T-helper 9 cell (primary cell): Measurements from ENCODE around the gene DCHS1.

Source experiments
- DNase-seq: peaks from one replicate; pipeline ENCODE4 v3.0.0-alpha.2; 2020

Gene DCHS1

DNA sequence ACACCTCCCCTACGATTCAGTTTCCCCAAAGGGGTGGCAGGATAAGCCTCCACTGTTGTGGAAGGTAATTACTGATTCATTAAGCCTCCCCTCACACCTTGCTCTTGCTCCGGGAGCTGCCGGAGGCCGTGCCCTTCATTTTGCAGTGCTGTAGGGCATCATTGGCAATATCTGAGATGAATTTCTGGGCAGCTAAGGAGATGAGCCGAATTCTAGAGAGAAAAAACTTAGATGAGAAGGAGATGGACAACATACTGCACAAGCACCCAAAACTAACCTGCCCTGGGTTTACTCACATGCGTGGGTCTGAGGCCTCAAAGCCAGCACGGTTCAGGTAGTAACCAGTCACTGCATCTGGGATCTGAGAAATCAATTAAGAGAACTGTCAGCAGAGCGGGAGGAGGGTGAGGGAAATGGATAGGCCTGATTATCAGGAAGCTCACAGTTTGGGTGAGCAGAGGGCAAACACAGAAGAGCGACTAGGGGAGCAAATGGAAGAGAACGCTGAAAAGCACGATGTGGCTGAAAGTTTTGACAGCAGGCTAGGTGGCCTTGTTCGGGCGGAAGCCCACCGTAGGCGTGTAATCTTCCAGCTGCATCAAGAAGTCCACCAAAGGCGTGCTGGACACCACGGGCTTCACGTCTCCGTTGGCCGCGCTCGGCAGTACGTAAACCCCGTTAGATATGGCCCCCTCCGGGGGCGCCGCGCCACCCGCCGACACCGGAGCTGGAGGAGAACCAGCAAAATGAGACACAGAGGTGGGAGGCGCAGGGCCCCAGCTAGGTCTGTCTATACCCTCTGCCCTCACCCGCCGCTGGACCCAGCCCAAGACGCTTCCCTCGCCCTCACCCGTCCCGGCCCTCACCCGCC is 44.3 kb downstream of the DCHS1 start:
- DNase-seq = peak; percentile 31

DNA sequence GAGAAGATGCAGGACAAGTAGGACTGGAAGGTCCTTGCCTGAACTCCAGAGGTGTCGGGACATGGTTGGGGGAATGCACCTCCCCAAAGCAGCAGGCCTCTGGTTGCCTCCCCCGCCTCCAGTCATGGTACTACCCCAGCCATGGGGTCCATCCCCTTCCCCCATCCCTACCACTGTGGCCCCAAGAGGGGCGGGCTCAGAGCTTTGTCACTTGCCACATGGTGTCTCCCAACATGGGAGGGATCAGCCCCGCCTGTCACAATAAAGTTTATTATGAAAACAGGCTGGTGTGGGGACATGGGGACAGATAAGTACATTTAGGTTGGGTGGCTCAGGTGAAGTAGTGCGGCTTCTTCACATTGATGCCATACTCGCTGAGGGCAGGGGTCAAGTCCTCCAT is 45.0 kb downstream of the DCHS1 start:
- DNase-seq = no peak

DNA sequence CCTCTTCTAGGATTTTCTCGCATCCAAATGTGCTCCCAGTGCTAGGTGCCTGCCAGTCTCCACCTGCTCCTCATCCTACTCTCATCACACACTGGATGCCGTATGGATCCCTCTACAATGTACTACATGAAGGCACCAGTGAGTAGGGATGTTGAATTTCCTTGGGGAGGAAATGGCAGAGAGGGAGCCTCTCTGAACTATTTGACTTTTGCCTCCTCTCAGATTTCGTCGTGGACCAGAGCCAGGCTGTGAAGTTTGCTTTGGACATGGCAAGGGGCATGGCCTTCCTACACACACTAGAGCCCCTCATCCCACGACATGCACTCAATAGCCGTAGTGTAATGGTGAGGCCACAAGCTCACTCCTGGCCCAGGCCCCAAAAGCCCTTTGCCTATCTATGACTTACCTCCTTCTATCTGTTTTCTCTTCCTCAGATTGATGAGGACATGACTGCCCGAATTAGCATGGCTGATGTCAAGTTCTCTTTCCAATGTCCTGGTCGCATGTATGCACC is 46.0 kb downstream of the DCHS1 start:
- DNase-seq = no peak

- no peak for DNase-seq
These were observed 46.7 kb downstream of the DCHS1 start for GRCh38 chr11:6608726-6609501.

GRCh38 chr11:6608011-6608410 is 47.6 kb downstream of the DCHS1 start:
- no peak for DNase-seq

- DNase-seq = no peak
These were observed 48.3 kb downstream of the DCHS1 start for GRCh38 chr11:6607190-6607795.

- DNase-seq = peak; percentile 30
These were observed 49.0 kb downstream of the DCHS1 start for GRCh38 chr11:6606471-6607189.

GRCh38 chr11:6604790-6605189 is 50.8 kb downstream of the DCHS1 start:
- DNase-seq = no peak

GRCh38 chr11:6604081-6604626 is 51.5 kb downstream of the DCHS1 start:
- peak; percentile 28 for DNase-seq

DNA sequence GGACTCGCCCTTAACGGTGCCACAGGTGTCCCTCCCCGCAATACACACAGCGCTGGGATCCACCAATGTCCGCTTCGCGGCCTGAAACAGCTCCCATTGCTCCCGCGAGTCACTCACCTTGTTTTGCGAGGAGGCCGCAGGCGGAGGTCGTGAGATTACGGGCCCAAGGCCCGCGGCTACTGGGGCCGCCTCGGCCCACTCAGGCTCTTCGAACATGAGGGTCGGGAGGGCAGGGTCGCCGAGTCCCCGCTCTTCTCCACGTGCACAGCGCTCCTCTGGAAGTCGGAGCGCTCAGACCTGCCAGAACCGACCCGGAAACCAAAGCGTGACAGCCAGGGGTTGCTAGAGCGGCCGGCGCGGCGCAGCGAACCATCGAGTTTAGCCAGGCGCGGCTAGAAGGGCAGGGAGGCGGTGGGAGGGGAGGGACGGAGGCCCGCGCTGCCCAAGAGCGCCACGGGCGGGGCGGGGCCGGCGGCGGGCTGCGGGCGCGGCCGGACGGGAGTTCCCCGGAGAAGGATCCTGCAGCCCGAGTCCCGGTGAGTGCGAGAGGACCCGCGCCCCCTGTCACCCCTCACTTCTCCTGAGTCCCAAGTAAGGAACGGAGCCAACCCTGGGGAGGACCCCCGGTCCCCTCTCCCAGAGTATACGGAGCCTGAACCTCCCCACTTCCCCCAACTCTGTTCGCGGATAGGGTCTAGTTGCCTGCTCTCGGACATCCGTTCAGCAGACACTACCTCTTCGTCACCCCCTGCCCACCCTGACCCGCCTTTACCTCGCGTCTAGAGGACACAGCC is 52.1 kb downstream of the DCHS1 start, which contains the start of the genes ILK and RRP8:
TSS of gene ILK (plus strand) at position 488 of the 794 bp plus-strand sequence. CDS start 498 bp downstream, outside the sequence.
TSS of gene RRP8 (minus strand) at position 330 of the 794 bp plus-strand sequence. CDS start at position 216, 114 bp downstream.
- peak; percentile 75 for DNase-seq

DNA sequence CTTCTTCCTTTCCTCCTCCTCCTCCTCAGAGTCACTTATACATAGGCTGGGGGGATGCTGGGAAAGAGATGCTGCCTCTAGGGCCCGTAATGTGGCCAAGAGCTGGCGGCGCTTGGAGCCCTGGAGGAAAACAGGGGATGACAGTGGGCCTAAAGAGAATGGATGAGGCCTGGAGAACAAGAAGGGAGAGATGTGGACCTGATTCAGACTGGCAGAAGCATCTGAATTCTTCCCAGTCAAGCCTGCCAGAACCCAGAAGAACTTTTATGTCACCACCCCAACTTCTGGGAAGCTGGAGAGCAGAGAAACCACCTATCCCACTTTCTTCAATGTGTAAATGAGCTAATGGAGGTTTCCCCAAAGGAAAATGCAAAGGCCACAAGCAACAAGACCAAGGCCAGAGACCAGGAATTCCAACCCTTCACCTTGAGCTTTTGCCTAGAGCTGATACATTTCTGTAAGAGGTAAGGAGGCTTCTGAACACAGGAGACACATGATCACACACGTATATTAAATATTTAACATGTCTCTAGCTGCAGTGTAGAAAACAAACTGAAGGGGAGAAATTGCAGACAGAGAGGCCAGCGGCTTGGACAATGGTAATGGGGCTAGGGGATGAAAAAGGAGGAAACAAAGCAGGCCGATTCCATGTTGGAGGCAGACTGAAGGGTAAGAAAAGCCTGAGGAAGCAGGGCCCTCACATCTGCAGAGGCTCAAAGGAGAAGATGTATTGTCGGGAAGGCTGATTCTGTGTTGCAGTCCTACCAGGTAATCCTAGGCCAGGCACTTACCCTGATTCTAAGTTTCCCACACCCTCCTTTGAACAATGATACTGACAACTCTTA is 53.3 kb downstream of the DCHS1 start:
- no peak for DNase-seq

DNA sequence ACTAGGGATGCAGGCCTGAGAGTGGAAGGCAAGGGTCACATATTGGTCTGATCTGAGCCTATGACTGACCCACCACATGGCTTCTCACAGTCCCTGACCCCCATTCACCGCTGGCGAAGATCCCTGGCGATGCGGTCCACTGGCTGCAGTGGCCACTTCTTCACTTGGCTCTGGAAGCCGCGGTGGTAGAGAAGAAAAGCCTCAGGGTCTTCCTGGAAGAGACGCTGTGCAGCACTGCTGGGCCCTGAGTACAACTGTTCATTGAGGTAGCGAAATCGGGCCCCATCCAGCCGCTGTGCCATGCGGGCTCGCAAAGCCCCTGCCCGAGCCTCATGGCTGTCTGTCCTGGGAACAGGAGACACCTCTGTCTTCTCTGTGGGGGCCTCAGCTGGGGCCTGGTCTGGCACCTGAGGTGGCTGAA is 54.6 kb downstream of the DCHS1 start:
- DNase-seq = no peak

- no peak for DNase-seq
These were observed 55.7 kb downstream of the DCHS1 start for GRCh38 chr11:6599881-6600390.

DNA sequence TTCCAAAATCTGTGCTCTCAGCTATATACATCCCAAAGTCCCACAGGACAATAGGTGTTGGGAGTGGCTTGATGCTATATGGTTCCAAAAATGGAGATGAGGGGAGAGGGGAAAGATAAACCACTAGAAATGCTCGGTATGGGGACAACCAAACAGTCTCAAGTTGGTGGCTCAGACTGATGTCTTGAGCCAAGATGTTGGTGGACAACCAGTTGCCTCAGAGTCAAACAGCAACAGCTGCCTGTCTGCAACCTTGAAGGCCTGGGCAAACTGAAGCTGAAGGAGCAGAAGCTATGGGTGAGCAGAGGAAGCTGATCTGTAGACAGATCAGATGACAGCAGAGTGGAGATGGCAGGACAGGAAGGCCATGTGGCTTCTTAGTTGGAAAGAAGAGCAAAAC is 56.2 kb downstream of the DCHS1 start:
- DNase-seq = no peak

GRCh38 chr11:6598555-6598954 is 57.1 kb downstream of the DCHS1 start:
- DNase-seq = no peak

DNA sequence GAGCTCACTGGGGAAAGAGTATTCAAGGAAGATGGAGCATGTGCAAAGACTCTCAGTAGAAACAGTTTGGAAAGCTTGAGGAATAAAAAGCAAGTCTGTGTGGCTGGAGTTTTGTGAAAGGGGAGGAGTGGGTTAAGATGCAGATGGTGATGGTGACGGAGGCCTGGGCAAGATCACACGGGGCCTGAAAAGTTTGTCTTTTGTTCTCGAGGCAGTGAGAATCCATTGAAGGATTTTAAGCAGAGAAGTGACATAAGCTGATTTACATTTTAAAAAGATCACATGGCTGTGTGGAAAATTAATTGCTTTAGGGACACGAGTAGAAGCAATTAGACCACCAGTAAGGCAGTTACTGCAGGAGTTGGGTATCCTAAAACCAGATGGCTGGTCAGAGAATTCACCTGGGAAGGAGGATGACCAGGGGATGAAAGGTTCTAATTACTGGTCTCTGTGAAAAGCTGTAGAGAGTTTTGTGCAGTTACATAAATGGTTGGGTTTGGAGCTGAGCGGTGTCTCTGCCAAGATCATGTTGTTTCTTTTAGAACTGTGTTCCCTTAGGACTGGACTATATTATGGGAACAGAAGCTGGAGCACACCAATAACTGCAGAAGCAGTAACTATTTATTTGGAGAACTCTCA is 59.3 kb downstream of the DCHS1 start:
- DNase-seq = no peak

DNA sequence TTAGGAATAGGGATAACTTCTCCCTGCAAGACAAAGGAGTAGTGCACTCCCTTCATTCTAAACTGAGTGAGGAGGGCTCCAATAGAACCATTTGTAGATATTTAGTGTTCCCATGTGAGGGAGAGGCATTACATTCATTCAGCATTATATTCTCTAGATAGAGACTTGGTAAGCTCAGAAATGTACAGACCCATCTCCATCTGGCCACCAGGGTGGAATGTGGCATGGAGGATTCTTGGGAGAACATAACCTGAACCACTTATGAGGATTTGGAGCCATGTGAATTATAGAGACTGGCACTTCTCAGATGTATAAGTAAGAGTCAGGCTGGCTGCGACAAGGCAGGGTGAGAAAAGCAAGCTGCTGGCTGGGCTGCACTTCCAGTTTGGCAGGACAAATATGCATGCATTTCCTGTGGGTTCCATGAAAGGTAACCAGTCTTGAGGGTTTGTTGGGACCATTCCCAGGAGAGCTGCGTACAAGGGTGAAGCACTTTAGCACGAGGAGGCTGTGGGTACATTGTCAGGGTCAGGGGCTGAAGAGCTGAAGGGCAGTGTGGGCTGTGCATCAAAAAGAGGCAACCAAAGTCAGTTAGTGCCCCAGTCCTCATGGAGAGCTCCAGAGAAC is 61.4 kb downstream of the DCHS1 start:
- no peak for DNase-seq

GRCh38 chr11:6588018-6588417 is 67.6 kb downstream of the DCHS1 start:
- DNase-seq = no peak
